ENCODE data around the gene ISY1.
"Not testable (repeated sequence)": the region's sequence is repeated elsewhere in the genome, so short reads cannot be mapped to it uniquely, and the experiment has no call there.

Gene ISY1

DNA sequence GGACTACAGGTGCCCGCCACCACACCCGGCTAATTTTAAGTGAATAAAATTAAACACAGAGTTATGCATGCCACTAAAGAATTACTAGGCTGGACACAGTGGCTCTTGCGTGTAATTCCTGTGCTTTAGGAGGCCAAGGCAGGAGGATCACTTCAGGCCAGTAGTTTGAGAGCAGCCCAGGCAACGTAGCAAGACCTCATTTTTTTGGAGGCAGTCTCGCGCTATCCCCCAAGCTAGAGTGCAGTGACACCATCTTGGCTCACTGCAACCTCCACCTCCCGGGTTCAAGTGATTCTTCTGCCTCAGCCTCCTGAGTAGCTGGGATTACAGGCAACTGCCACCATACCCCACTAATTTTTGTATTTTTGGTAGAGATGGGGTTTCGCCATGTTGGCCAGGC lies 4.7 kb upstream of the ISY1 start:
- DNase-seq, result not testable (repeated sequence)

- no peak for DNase-seq
These were observed 3.6 kb upstream of the ISY1 start for GRCh38 chr3:129164500-129164899.

DNA sequence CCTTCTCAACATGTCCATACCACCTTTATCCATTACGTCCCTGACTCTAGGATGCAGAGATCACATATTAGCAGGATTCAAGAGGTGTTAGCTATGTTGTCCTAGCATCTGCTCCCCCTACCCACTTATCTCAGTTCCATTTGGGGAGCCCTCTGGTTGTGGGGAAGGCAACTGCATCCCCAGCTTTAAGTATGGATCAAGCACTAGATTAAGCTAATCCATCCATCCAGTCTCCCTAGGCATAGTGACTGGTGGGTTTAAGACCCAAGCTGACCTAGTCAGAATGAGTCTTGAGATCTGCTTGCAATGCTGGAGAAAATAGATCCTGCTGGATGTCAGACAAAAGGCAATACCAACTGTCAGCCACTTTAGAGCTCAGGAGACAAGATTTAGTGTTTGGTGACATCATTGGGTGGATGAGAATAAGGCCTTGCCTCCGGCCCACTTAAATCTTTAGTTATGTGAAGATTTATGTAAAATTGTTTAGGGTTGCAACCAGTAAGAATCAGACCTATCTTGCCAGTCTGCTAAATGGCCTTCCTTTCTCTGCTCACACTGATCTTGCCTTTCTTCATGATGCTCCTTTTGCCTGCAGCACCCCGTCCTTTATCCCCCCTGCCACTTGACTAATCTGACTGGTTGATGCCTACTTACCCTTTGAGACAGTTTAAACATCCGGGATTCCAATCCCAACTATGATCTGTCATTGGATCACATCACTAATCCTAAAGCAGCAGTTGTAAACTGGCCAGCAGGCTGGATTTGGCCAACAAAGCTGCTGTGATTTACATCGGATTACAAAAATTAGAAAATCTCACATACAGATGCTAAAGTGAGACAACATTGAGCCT lies 2.1 kb upstream of the ISY1 start:
- DNase-seq, result no peak

GRCh38 chr3:129161860-129162271 lies 1.0 kb upstream of the ISY1 start:
- peak; percentile 19 for DNase-seq

DNA sequence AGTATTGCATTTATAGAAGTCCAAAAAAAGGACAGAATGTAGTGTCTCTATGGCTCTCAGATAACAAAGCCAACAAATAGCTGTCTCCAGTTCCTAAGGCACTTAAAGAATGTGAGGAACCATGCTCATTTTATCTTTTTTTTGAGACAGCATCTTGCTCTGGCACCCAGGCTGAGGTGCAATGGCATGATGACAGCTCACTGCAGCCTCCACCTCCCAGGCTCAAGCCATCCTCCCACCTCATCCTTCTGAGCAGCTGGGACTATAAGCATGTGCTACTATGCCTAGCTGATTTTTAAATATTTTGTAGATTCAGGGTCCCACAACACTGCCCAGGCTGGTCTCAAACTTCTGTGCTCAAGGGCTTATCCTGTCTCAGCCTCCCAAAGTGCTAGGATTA lies 16.1 kb downstream of the ISY1 start:
- no peak for DNase-seq

- DNase-seq, result not testable (repeated sequence)
These were observed 19.9 kb downstream of the ISY1 start for GRCh38 chr3:129141011-129141410.

- no peak for DNase-seq
These were observed 21.0 kb downstream of the ISY1 start for GRCh38 chr3:129139911-129140310.

DNA sequence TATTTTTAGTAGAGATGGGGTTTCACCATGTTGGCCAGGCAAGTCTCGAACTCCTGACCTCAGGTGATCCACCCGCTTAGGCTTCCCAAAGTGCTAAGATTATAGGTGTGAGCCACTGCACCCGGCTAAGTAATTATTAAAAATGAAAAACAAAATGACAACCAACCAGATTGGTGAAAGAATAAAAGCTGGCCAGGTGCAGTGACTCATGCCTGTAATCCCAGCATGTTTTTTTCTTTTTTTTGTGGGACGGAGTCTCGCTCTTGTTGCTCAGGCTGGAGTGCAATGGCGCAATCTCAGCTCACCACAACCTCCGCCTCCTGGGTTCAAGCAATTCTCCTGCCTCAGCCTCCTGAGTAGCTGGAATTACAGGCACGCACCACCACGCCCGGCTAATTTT lies 24.6 kb downstream of the ISY1 start:
- not testable (repeated sequence) for DNase-seq

- no peak for DNase-seq
These were observed 28.6 kb downstream of the ISY1 start for GRCh38 chr3:129132097-129132866.

DNA sequence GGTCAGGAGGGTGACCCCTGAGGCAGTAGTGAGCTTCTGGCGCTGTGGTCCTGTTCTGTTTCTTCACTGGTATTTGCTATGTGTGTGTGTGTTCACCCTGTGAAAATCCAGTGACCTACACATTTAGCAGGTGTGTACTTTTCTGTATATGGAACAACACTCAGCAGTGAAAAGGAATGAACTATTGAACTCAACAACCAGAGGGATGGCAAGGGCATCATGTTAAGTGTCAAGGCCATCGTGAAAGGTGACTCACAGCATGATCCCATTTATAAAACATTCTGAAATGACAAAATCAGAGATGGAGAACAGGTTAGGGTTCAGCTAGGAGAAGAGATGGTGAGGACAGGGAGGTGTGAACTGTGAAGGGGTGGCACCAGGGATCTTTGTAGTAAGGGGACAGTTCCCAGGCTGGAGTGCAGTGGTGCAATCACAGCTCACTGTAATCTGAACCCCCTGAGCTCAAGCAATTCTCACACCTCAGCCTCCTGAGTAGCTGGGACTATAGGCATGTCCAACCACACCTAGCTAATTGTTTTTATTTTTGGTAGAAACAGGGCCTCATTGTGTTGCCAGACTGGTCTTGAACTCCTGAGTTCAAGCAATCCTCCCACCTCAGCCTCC lies 29.3 kb downstream of the ISY1 start:
- DNase-seq, result no peak

- DNase-seq, result no peak
These were observed 30.5 kb downstream of the ISY1 start for GRCh38 chr3:129130291-129130813.

- DNase-seq, result no peak
These were observed 32.3 kb downstream of the ISY1 start for GRCh38 chr3:129128357-129129155.

- no peak for DNase-seq
These were observed 34.1 kb downstream of the ISY1 start for GRCh38 chr3:129126726-129127280.

- peak; percentile 9 for DNase-seq
These were observed 37.4 kb downstream of the ISY1 start for GRCh38 chr3:129123314-129124060.

GRCh38 chr3:129122412-129123011 lies 38.4 kb downstream of the ISY1 start:
- DNase-seq, result peak; percentile 11

- peak; percentile 78 for DNase-seq
These were observed 39.0 kb downstream of the ISY1 start, which contains the start of gene RAB43 for GRCh38 chr3:129121792-129122411. RAB43 (minus strand) TSS chr3:129121804; CDS start chr3:129121489, 315 bp downstream.

DNA sequence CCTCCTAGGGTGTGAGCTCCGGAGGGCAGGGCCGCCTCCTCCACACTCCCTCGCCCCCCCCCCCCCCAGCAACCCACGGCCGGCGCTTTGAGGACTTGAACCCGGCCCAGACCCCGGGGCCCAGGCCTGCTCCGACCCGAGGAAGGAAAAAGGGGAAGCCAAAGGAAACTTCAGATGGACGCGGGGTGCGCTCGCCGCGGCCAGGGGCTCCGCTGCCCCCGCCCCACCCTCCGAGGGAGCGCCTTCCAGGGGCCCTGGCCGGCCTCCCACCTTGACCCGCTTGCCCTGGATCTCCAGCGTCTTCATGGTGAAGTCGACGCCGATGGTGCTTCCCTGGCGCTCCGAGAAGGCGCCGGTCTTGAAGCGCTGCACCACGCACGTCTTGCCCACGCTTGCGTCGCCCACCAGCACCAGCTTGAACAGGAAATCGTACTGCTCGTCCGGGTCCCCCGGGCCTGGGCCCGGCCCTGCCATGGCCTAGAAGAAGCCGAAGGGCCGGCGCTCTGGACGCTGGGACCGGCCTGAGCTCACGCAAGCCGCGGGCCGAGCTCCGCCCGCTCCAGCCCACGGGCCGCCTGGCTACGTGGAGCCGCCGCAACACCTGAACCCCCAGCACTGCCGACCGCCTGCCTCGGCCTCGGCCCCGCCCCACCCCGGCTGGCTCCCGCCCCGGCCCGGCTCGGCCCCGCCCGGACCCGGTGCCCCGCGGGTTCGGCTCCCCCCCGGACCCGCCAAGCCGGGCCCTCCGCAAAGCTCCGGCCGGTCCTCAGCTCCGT lies 39.7 kb downstream of the ISY1 start:
- DNase-seq, result peak; percentile 67

DNA sequence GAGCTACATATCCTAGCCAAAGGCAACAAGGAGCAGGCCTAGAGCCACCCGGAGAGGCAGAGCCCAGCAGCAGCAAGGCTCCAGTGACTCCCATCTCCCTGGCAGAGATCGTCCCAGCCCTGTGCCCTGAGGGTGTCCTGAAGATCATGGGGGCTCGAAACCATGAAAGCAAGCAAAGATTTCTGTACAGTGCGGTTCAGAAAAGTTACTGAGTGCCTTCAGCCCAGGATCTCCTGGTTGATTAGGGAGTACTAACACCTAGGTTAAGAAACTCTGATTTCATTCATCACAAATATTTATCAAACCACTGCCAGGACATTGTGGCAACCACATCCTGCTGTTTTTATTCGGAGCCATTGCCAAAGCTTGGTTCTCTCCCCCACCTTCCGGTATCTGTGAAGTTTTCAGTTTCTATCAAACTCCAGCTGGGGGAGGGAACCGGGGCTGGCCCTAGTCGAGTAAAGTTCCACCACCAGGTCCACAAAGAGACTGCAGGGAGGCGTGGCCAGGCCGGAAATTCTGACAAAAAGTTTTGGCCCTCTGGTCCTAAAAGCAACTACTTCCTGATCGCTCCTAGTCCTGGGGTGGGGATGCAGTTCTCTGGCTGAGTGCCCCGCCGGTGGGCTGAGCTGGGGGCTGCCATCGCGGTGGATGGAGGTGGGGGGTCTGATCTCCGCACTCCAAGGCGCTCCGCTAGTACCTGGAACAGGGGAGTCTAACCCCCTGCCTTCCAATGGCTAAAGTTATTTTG lies 40.4 kb downstream of the ISY1 start:
- peak; percentile 92 for DNase-seq
